K562 (cell line): ENCODE data around the gene SLC4A3. TPM values are rescaled to one million over a fixed set of nuclear protein-coding genes. Genes with fewer than 3 reads are reported as not detected.
A peak's percentile ranks its signal among the peaks of the same experiment; 100 is the strongest.

ENCODE experiments used
- ARID1B ChIP-seq: fragments of 450-650 bp; IDR thresholded peaks from 2 replicates; pipeline ENCODE4 v1.6.1; 2016; ENCODE audit warnings: antibody characterized with exemption, mild to moderate bottlenecking, inconsistent platforms
- DNMT1 ChIP-seq: fragments of 450-650 bp; IDR thresholded peaks from 2 replicates; pipeline ENCODE4 v1.6.1; 2016; ENCODE audit warnings: antibody characterized with exemption, mild to moderate bottlenecking
- KLF6 ChIP-seq: fragments of 250-450 bp; sonication (Bioruptor Pico); IDR thresholded peaks from 2 replicates; pipeline ENCODE4 v1.4.0; 2020; ENCODE audit warnings: mild to moderate bottlenecking, moderate library complexity, borderline replicate concordance
- MECOM ChIP-seq: fragments of 250-450 bp; sonication (Bioruptor Pico); IDR thresholded peaks from 2 replicates; pipeline ENCODE4 v1.8.0; 2022; ENCODE audit warnings: inconsistent platforms
- MIER1 ChIP-seq: fragments of 450-650 bp; IDR thresholded peaks from 2 replicates; pipeline ENCODE4 v1.6.1; 2016; ENCODE audit warnings: antibody characterized with exemption, mild to moderate bottlenecking, low read depth
- NCOA2 ChIP-seq, 2 experiments: fragments of 450-650 bp; IDR thresholded peaks; 2 replicates each; pipeline ENCODE4 v1.6.1; 2018; ENCODE audit warnings: mild to moderate bottlenecking in 2 of 2, moderate library complexity in 1 of 2; ENCODE audit not compliant: partially characterized antibody in 2 of 2
- NFE2 ChIP-seq: IDR thresholded peaks from 2 replicates; pipeline ENCODE4 v1.6.1; 2014; ENCODE audit warnings: antibody characterized with exemption, low read depth
- NFIC ChIP-seq: fragments of 450-650 bp; IDR thresholded peaks from 2 replicates; pipeline ENCODE4 v1.6.1; 2017; ENCODE audit warnings: mild to moderate bottlenecking, inconsistent platforms
- NR2F6 ChIP-seq: fragments of 450-650 bp; formaldehyde crosslinking; IDR thresholded peaks from 2 replicates; pipeline ENCODE4 v1.4.0; 2020; ENCODE audit warnings: mild to moderate bottlenecking
- NRF1 ChIP-seq, 2 experiments: fragments of 450-650 bp; IDR thresholded peaks in 1 of 2; conservative IDR thresholded peaks in 1 of 2; 2 replicates each; pipeline ENCODE4 v1.6.1; 2014; ENCODE audit warnings: mild to moderate bottlenecking in 2 of 2
- PHB2 ChIP-seq: fragments of 450-650 bp; IDR thresholded peaks from 2 replicates; pipeline ENCODE4 v1.6.1; 2017; ENCODE audit warnings: low read depth
- STAT5B ChIP-seq: fragments of 250-450 bp; sonication (Bioruptor Pico); IDR thresholded peaks from 2 replicates; pipeline ENCODE4 v1.8.0; 2021; ENCODE audit warnings: mild to moderate bottlenecking, inconsistent platforms
- TAF1 ChIP-seq: IDR thresholded peaks from 2 replicates; pipeline ENCODE4 v1.6.1; 2011; ENCODE audit warnings: mild to moderate bottlenecking, low read length, moderate library complexity; ENCODE audit not compliant: insufficient read depth, control insufficient read depth, severe bottlenecking; ENCODE audit errors: extremely low read depth
- ZNF24 ChIP-seq: fragments of 450-650 bp; IDR thresholded peaks from 2 replicates; pipeline ENCODE4 v1.6.1; 2016
- ZNF436 ChIP-seq: fragments of 250-450, 450-650 bp; sonication (Bioruptor Pico); formaldehyde crosslinking; IDR thresholded peaks from 2 replicates; pipeline ENCODE4 v1.7.0; 2020; ENCODE audit warnings: mild to moderate bottlenecking
- ZNF445 ChIP-seq: fragments of 250-450 bp; sonication (Bioruptor Pico); IDR thresholded peaks from 2 replicates; pipeline ENCODE4 v1.4.0; 2020; ENCODE audit warnings: low read depth, mild to moderate bottlenecking, moderate library complexity
- ZNF589 ChIP-seq: fragments of 200-800 bp; sonication (Bioruptor generic); IDR thresholded peaks from 2 replicates; pipeline ENCODE4 v1.6.1; 2016; ENCODE audit warnings: low read depth, missing genetic modification characterization, missing compliant biosample characterization
- ZNF644 ChIP-seq: fragments of 200-800 bp; sonication (Bioruptor generic); IDR thresholded peaks from 2 replicates; pipeline ENCODE4 v1.6.1; 2016; ENCODE audit warnings: low read depth, missing genetic modification characterization, missing compliant biosample characterization
- ZNF696 ChIP-seq: fragments of 250-450 bp; sonication (Bioruptor Pico); conservative IDR thresholded peaks from 2 replicates; pipeline ENCODE4 v1.4.0; 2020; ENCODE audit warnings: mild to moderate bottlenecking, moderate library complexity
- ZNF766 ChIP-seq: fragments of 200-800 bp; sonication (Bioruptor generic); conservative IDR thresholded peaks from 2 replicates; pipeline ENCODE4 v1.6.1; 2016; ENCODE audit warnings: missing genetic modification characterization, missing compliant biosample characterization
- ZNF780A ChIP-seq: fragments of 250-450 bp; sonication (Bioruptor Pico); IDR thresholded peaks from 2 replicates; pipeline ENCODE4 v1.5.0; 2021; ENCODE audit warnings: mild to moderate bottlenecking
- ZSCAN29 ChIP-seq: fragments of 450-650 bp; IDR thresholded peaks from 2 replicates; pipeline ENCODE4 v1.6.1; 2017
- polyA plus RNA-seq, 8 experiments: library from polyadenylated mRNA; depleted of rRNA in 4 of 8; stranded (reverse) in 5 of 8; unstranded in 3 of 8; fragments of >200 nt; fragmentation: Nextera tagmentation in 2 of 8; fragmentation: Illumina TruSeq in 1 of 8; extraction: Ambion mirVana in 2 of 8; extraction: Trizol in 1 of 8; gene quantifications; 2 replicates each; pipeline versions ENCODE4 v1.2.1 to v1.2.3, GENCODE V29; 2011 to 2014; ENCODE audit warnings: inconsistent platforms in 1 of 8, missing spikeins in 1 of 8
- total RNA-seq, 7 experiments: library from RNA; depleted of rRNA in 6 of 7; stranded (reverse); fragments of >200 nt in 6 of 7; fragmentation: Illumina TruSeq in 2 of 7; extraction: Trizol in 2 of 7; gene quantifications; 2 replicates each; pipeline versions ENCODE4 v1.2.1 to v1.2.3, GENCODE V29; 2011 to 2021; ENCODE audit warnings: low replicate concordance in 1 of 7
- TF ChIP-seq, protein P1 (sequence below): fragments of 250-450 bp; sonication (Bioruptor Pico); IDR thresholded peaks from 2 replicates; pipeline ENCODE4 v1.8.0; 2021; ENCODE audit warnings: moderate library complexity, mild to moderate bottlenecking, inconsistent platforms
- TF ChIP-seq, protein P2 (sequence below): fragments of 250-450 bp; sonication (Bioruptor Pico); IDR thresholded peaks from 2 replicates; pipeline ENCODE4 v1.5.0; 2022; ENCODE audit warnings: mild to moderate bottlenecking
- TF ChIP-seq, protein P3 (sequence below): fragments of 450-650 bp; IDR thresholded peaks from 2 replicates; pipeline ENCODE4 v1.6.1; 2016; ENCODE audit warnings: missing biosample characterization, missing genetic modification characterization

SLC4A3 gene
- total and polyA plus RNA-seq, 9 of the 15 experiments (the other 6 are each of a cell fraction or from before 2014, with no cell fraction given) = 0.04 to 0.31 (median 0.16) TPM; not detected in 5

GRCh38 chr2:219597552-219598307 lies 29.7 kb upstream of the SLC4A3 start, which contains the start of gene STK11IP (continued):
- TF ChIP-seq, protein P1, sequence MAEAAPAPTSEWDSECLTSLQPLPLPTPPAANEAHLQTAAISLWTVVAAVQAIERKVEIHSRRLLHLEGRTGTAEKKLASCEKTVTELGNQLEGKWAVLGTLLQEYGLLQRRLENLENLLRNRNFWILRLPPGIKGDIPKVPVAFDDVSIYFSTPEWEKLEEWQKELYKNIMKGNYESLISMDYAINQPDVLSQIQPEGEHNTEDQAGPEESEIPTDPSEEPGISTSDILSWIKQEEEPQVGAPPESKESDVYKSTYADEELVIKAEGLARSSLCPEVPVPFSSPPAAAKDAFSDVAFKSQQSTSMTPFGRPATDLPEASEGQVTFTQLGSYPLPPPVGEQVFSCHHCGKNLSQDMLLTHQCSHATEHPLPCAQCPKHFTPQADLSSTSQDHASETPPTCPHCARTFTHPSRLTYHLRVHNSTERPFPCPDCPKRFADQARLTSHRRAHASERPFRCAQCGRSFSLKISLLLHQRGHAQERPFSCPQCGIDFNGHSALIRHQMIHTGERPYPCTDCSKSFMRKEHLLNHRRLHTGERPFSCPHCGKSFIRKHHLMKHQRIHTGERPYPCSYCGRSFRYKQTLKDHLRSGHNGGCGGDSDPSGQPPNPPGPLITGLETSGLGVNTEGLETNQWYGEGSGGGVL (CRISPR knock-in tag) = no peak
- TF ChIP-seq ZNF780A (CRISPR knock-in tag) (no peak), ARID1B (0 out of 2 replicates have a peak, but pooled peaks have one; percentile 8), MECOM (CRISPR knock-in tag) (no peak), ZNF445 (CRISPR knock-in tag) (no peak), ZNF436 (CRISPR knock-in tag) (no peak), NFIC (no peak; the same call in 1 of the 2 replicates), KLF6 (no peak), NFE2 (no peak), TAF1 (peak; percentile 89), ZNF766 (CRISPR knock-in tag) (peak; percentile 50; the same call in 1 of the 2 replicates), PHB2 (no peak), NRF1 (conservative IDR thresholded peaks at IDR 0.05 in 1 of 2, IDR thresholded peaks at IDR 0.05 in 1 of 2) (peak; percentile 85 to 88), ZNF24 (no peak), NCOA2 (IDR thresholded peaks at IDR 0.05; ENCODE audit: partially characterized antibody in 2 of 2) (no peak), NR2F6 (no peak), ZNF696 (CRISPR knock-in tag) (no peak), STAT5B (CRISPR knock-in tag) (no peak), ZNF589 (CRISPR knock-in tag) (no peak), DNMT1 (no peak), MIER1 (no peak), ZSCAN29 (no peak), ZNF644 (tag) (no peak)
- TF ChIP-seq, protein P2, sequence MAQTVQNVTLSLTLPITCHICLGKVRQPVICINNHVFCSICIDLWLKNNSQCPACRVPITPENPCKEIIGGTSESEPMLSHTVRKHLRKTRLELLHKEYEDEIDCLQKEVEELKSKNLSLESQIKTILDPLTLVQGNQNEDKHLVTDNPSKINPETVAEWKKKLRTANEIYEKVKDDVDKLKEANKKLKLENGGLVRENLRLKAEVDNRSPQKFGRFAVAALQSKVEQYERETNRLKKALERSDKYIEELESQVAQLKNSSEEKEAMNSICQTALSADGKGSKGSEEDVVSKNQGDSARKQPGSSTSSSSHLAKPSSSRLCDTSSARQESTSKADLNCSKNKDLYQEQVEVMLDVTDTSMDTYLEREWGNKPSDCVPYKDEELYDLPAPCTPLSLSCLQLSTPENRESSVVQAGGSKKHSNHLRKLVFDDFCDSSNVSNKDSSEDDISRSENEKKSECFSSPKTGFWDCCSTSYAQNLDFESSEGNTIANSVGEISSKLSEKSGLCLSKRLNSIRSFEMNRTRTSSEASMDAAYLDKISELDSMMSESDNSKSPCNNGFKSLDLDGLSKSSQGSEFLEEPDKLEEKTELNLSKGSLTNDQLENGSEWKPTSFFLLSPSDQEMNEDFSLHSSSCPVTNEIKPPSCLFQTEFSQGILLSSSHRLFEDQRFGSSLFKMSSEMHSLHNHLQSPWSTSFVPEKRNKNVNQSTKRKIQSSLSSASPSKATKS = no peak
- TF ChIP-seq, protein P3, sequence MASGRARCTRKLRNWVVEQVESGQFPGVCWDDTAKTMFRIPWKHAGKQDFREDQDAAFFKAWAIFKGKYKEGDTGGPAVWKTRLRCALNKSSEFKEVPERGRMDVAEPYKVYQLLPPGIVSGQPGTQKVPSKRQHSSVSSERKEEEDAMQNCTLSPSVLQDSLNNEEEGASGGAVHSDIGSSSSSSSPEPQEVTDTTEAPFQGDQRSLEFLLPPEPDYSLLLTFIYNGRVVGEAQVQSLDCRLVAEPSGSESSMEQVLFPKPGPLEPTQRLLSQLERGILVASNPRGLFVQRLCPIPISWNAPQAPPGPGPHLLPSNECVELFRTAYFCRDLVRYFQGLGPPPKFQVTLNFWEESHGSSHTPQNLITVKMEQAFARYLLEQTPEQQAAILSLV (tag) = no peak
